Measurements from ENCODE around the gene LSM3. TPM values are rescaled to one million over a fixed set of nuclear protein-coding genes. Genes with fewer than 3 reads are reported as not detected.

LSM3 gene
- total and polyA plus RNA-seq, 2 of the 4 experiments (the other 2 are of a cell fraction), result 3.4 to 11.5 TPM

DNA sequence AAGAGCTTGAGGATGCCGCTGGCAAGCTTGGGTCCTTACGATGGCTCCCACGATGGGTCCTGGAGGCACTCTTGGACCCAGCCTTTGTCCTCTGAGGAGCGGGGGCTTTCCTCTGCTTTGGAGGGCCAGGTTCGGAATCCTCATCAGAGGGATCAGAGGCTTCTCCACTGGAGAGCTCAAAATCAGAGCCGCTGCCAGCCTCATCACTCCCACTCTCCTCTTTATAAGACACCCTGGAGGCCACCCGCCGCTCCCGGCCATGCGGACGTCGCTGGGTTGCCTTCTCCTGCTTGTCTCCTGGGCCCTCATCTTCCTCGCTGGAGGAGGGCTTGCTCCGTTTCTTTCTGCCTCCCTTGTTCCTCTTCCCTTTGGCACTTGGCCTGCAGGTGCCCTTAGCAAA lies 20.2 kb upstream of the LSM3 start:
- no peak overlapping the region for H2BK15ac ChIP-seq (ENCODE audit: low read depth, low read length)
- H3K79me1 ChIP-seq (ENCODE audit: low read depth in 1 of 2, low read length in 2 of 2), result peaks cover 22 to 36% of the 10 kb centered on the region in 2 experiments
- H2BK120ac ChIP-seq (ENCODE audit: low read depth, low read length), result no peak overlapping the region
- H2AFZ ChIP-seq (replicated peaks; ENCODE audit: low read length, poor library complexity), result no peak overlapping the region
- H3K4me2 ChIP-seq (ENCODE audit: low read depth, low read length), result no peak overlapping the region
- H4K20me1 ChIP-seq (ENCODE audit: insufficient read depth, low read length), result no peaks in the 10 kb centered on the region
- DNase-seq, result no peak
- H4K5ac ChIP-seq (ENCODE audit: low read depth, low read length), result no peak overlapping the region
- H3K4me3 ChIP-seq (ENCODE audit: insufficient read depth, low read depth, low read length), result no peak overlapping the region
- ChIA-PET POLR2A (ENCODE audit: unreplicated experiment) (no interaction called here), CTCF (no interaction called here)
- BruUV-seq (replicated peaks), result no TSS peak
- no peak overlapping the region for H4K91ac ChIP-seq (ENCODE audit: insufficient read depth, low read depth, low read length)
- peaks cover 2% of the 10 kb centered on the region; the same call in 1 of the 2 replicates for H3K9me1 ChIP-seq (ENCODE audit: insufficient read depth, low read length)
- H3K4ac ChIP-seq (ENCODE audit: low read depth, low read length), result no peak overlapping the region
- H3K9me3 ChIP-seq (ENCODE audit: control insufficient read depth, insufficient read depth, low read length), result peaks cover 4% of the 10 kb centered on the region; the same call in 1 of the 2 replicates
- no peak overlapping the region for H2AK9ac ChIP-seq (replicated peaks; ENCODE audit: low read depth, low read length, poor library complexity)
- intact Hi-C loops (cut with micrococcal nuclease), result no loop called here
- no peak overlapping the region for H3K9ac ChIP-seq (ENCODE audit: low read depth, low read length)
- H3K27me3 ChIP-seq (ENCODE audit: control insufficient read depth, insufficient read depth, low read length), result no peaks in the 10 kb centered on the region
- H3K36me3 ChIP-seq (ENCODE audit: control insufficient read depth, insufficient read depth, low read length), result peaks cover 59% of the 10 kb centered on the region
- no peak overlapping the region for H2BK20ac ChIP-seq (ENCODE audit: low read depth, low read length)
- dilution Hi-C loops (cut with HindIII; ENCODE audit: low sequenced_read_pairs, unreplicated experiment), result no loop called here
- H3K27ac ChIP-seq (ENCODE audit: insufficient read depth, low read length), result no peak overlapping the region
- no peak for TF ChIP-seq CHD1 (IDR thresholded peaks at IDR 0.05; ENCODE audit: low read depth, low read length)
- no peak for TF ChIP-seq SMC3 (IDR thresholded peaks at IDR 0.05; ENCODE audit: low read depth, low read length)
- TF ChIP-seq MXI1 (IDR thresholded peaks at IDR 0.05; ENCODE audit: borderline replicate concordance, low read depth, low read length), result no peak
- TF ChIP-seq BHLHE40 (IDR thresholded peaks at IDR 0.05; ENCODE audit: low read depth, low read length), result no peak
- no peak for TF ChIP-seq CEBPB (IDR thresholded peaks at IDR 0.05; ENCODE audit: low read depth, low read length)
- TF ChIP-seq RFX5 (IDR thresholded peaks at IDR 0.05; ENCODE audit: low read depth, low read length), result no peak
- H2AK5ac ChIP-seq (ENCODE audit: low read depth, low read length), result no peak overlapping the region
- H4K8ac ChIP-seq (ENCODE audit: low read depth in 2 of 2, low read length in 2 of 2), result no peak overlapping the region
- H3K23ac ChIP-seq (ENCODE audit: low read depth, low read length), result no peak overlapping the region
- ATAC-seq (ENCODE audit: low read depth), result no peak
- H3K4me1 ChIP-seq (ENCODE audit: control insufficient read depth, insufficient read depth, low read length), result no peaks in the 10 kb centered on the region
- in situ Hi-C loops (cut with MboI; ENCODE audit: low sequenced_read_pairs), result no loop called here
- H2BK5ac ChIP-seq (ENCODE audit: low read depth, low read length, poor library complexity, severe bottlenecking), result no peak overlapping the region
- no peak overlapping the region for H3K56ac ChIP-seq (ENCODE audit: extremely low read depth, insufficient read depth, low read length)
- H3K18ac ChIP-seq (ENCODE audit: low read depth, low read length), result no peak overlapping the region
- no peak overlapping the region for H3K14ac ChIP-seq (replicated peaks; ENCODE audit: low read depth, low read length)
- 95% methylated on average over 3 of the region's 14 CpGs; no CpG with 5 or more reads in 1 of the 2 experiments for WGBS, 2 experiments (ENCODE audit: extremely low coverage in 2 of 2, insufficient read length in 1 of 2)
